Measurements from ENCODE around the gene VASP. TPM values are rescaled to one million over a fixed set of nuclear protein-coding genes. Genes with fewer than 3 reads are reported as not detected.

Gene VASP
- total and polyA plus RNA-seq, 2 experiments from 2014 or later = 60.3 to 147 TPM

- TF ChIP-seq POLR2AphosphoS5 (IDR thresholded peaks at IDR 0.05; ENCODE audit: low read depth) = peak; percentile 11; the same call in 1 of the 2 replicates
- TF ChIP-seq ZNF462 (CRISPR knock-in tag; IDR thresholded peaks at IDR 0.05) = no peak
- TF ChIP-seq, protein P1, sequence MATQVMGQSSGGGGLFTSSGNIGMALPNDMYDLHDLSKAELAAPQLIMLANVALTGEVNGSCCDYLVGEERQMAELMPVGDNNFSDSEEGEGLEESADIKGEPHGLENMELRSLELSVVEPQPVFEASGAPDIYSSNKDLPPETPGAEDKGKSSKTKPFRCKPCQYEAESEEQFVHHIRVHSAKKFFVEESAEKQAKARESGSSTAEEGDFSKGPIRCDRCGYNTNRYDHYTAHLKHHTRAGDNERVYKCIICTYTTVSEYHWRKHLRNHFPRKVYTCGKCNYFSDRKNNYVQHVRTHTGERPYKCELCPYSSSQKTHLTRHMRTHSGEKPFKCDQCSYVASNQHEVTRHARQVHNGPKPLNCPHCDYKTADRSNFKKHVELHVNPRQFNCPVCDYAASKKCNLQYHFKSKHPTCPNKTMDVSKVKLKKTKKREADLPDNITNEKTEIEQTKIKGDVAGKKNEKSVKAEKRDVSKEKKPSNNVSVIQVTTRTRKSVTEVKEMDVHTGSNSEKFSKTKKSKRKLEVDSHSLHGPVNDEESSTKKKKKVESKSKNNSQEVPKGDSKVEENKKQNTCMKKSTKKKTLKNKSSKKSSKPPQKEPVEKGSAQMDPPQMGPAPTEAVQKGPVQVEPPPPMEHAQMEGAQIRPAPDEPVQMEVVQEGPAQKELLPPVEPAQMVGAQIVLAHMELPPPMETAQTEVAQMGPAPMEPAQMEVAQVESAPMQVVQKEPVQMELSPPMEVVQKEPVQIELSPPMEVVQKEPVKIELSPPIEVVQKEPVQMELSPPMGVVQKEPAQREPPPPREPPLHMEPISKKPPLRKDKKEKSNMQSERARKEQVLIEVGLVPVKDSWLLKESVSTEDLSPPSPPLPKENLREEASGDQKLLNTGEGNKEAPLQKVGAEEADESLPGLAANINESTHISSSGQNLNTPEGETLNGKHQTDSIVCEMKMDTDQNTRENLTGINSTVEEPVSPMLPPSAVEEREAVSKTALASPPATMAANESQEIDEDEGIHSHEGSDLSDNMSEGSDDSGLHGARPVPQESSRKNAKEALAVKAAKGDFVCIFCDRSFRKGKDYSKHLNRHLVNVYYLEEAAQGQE (IDR thresholded peaks at IDR 0.05; ENCODE audit: unreplicated experiment) = no peak
- TF ChIP-seq EZH2phosphoT487 (IDR thresholded peaks at IDR 0.05; ENCODE audit: unreplicated experiment) = no peak
- no peak for TF ChIP-seq CTCF (conservative IDR thresholded peaks at IDR 0.05; ENCODE audit: low read depth in 2 of 2)
- no peak for TF ChIP-seq NANOG (IDR thresholded peaks at IDR 0.05; ENCODE audit: borderline replicate concordance)
- H3K4me2 ChIP-seq = peak overlapping the region; percentile 63
- Mint-ChIP-seq H3K36me3 (ENCODE audit: low read depth) (no peaks in the 10 kb centered on the region), H3K27me3 (ENCODE audit: insufficient read depth, low read depth, poor library complexity) (no peaks in the 10 kb centered on the region), H3K4me3 (no peak overlapping the region; the same call in 2 of the 3 replicates), H3K9me3 (no peaks in the 10 kb centered on the region), H3K27ac (0 out of 2 replicates have a peak overlapping the region, but pooled peaks have one; percentile 72), H3K4me1 (peaks cover 12% of the 10 kb centered on the region)
- H4K20me1 ChIP-seq (replicated peaks; ENCODE audit: insufficient read depth) = no peaks in the 10 kb centered on the region
- H3K36me3 ChIP-seq (ENCODE audit: insufficient read depth) = no peaks in the 10 kb centered on the region
- H3K9me2 ChIP-seq (ENCODE audit: insufficient read depth) = no peaks in the 10 kb centered on the region
- no peak overlapping the region for H2AFZ ChIP-seq
- H3K27me3 ChIP-seq (ENCODE audit: insufficient read depth) = no peaks in the 10 kb centered on the region
- peaks cover 4% of the 10 kb centered on the region; the same call in 1 of the 2 replicates for H3F3A ChIP-seq (replicated peaks; ENCODE audit: low read depth)
- H3K27ac ChIP-seq (ENCODE audit: low read depth) = peak overlapping the region; percentile 61; the same call in 1 of the 2 replicates
- H3K79me2 ChIP-seq (replicated peaks; ENCODE audit: insufficient read depth) = peaks cover 8% of the 10 kb centered on the region
- no peak overlapping the region for H3K4me3 ChIP-seq
- H3K4me1 ChIP-seq (ENCODE audit: insufficient read depth) = peaks cover 9% of the 10 kb centered on the region
- DNase-seq (ENCODE audit: low spot score) (peak; percentile 75), ATAC-seq (peak; percentile 91)
These were observed 57.0 kb downstream of the VASP start for GRCh38 chr19:45564131-45564780.

All from GM23338 (cell line).